ENCODE data around the gene ZMYM4. TPM values are rescaled to one million over a fixed set of nuclear protein-coding genes. Genes with fewer than 3 reads are reported as not detected.
A peak's percentile ranks its signal among the peaks of the same experiment; 100 is the strongest.

Gene ZMYM4
- polyA plus RNA-seq, 3 donors, result 64.2 to 85.5 (median 72.3) TPM

DNA sequence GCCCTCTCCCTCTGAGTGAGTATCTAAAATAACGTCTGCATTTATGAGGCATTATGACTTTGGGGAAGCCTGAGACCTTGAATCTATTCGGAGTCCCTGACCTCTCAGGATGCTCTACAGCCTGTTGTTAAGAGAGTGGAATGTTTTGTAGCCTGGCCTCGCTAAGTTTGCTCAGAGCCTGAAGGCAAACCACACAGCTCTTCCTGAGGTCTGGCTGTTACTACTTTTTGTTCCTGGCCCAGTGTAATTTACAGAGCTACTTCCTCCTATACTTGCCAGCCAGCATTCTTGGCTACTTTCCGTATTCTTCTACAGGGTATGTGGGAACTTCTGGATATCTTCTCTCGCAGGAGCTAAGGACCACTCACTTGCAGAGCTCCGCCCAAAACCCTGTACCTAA is 3.6 kb upstream of the ZMYM4 start:
- no peak for DNase-seq (ENCODE audit: extremely low read depth in 1 of 11, low read depth in 9 of 11, low spot score in 4 of 11)

DNA sequence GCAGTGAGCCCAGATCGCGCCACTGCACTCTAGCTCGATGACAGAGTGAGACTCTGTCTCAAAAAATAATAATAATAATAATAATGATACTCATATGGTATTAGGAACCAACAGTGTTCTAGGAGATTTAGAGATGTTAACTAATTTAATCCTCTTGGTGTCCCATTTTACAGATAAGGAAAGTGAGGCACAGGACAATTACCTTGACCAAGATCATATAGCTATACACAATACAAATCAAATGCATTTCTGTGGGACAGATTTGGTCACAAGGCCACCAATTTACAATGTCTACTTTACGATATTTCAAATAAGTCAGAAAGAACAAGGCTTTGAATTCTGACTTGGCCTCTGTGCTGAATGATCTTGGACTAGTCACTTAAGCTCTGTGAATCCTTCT is 2.2 kb upstream of the ZMYM4 start:
- DNase-seq (ENCODE audit: extremely low read depth in 1 of 11, low read depth in 9 of 11, low spot score in 4 of 11), result no peak

DNA sequence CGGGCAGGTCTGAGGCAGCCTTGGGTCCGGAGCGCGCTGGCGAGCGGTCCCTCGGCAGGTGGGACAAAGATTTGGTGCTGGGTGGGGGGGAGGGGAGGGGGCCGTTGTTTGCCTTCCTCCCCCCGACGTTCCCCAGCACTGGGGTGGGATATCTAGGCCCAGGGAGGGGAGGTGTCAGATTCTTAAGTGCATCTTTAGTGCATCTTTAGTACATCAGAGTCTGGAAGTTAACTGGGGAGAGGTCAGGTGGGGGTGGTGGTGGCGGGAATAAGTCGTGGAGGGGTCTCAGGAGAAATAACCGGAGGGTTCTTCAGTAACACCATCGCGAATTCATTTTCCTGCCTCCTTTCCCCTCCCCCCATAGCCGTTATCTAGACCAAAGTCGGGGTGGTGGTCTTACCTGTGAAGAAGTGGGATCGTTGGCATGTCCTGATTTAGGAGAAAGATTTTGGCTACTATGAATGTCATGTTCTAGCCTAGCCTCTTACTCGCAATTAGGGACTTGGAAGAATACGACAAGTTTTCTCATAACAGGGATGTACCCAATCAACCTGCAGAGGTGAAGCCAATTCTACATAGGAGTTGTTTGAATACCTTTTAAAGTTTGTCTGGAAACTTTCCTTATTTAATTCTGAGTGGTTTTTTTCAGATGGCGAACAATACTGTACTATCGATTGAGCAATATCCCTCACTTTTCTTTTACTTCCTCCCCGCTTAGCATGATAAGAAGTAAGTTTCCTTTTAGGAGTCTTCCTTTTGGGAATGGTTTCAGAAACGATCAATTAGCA is 886 bp downstream of the ZMYM4 start:
- DNase-seq (ENCODE audit: extremely low read depth in 1 of 11, low read depth in 9 of 11, low spot score in 4 of 11), result peak in 1 of 11 donors; percentile 1

DNA sequence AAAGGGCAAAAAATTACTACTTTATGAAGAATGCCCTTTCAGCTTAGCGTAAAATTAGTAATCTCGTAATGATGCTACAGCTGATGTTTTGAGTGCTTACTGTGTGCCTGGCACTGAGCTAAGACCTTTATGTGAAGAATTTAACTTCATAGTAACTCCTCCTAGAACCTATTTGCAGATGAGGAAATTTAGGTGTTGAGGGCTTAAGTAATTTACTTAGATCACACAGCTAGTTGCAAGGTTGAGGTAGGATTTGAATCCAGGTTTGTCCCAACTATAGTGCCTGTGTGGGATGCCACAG is 1.4 kb downstream of the ZMYM4 start:
- DNase-seq (ENCODE audit: extremely low read depth in 1 of 11, low read depth in 9 of 11, low spot score in 4 of 11), result no peak

DNA sequence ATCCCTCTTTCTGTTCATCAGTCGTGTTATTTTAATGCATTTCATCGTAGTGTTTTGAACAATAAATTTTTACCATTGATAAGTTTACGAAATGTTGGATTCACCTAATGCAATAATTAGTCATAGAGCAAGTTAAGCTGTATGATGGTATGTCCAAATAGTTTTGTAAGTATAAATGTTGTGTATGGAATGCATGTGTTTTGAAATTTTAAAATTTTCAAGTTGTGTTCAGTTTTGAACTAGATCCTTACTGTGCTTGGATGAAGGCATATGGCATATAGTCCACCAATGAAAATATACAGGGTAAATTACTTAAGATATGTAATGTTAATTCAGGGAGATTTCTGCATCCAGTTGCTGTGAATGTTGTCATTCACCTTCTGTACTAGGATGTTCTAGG is 2.3 kb downstream of the ZMYM4 start:
- no peak for DNase-seq (ENCODE audit: extremely low read depth in 1 of 11, low read depth in 9 of 11, low spot score in 4 of 11)

DNA sequence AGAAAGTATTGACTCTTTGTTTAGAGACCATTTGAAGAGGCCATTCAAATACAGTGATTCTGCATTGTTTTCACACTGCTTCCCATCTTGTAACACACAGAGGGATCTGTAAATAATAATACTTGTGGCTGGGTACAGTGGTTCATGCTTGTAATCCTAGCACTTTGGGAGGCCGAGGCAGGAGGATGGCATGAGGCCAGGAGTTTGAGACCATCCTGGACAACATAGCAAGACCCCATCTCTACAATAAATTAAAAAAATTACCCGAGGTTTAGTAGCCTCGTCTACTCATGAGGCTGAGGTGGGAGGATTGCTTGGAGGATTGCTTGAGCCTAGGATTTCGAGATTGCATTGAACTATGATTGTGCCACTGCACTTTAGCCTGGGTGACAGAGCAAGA is 5.7 kb downstream of the ZMYM4 start:
- DNase-seq (ENCODE audit: extremely low read depth in 1 of 11, low read depth in 9 of 11, low spot score in 4 of 11), result no peak

DNA sequence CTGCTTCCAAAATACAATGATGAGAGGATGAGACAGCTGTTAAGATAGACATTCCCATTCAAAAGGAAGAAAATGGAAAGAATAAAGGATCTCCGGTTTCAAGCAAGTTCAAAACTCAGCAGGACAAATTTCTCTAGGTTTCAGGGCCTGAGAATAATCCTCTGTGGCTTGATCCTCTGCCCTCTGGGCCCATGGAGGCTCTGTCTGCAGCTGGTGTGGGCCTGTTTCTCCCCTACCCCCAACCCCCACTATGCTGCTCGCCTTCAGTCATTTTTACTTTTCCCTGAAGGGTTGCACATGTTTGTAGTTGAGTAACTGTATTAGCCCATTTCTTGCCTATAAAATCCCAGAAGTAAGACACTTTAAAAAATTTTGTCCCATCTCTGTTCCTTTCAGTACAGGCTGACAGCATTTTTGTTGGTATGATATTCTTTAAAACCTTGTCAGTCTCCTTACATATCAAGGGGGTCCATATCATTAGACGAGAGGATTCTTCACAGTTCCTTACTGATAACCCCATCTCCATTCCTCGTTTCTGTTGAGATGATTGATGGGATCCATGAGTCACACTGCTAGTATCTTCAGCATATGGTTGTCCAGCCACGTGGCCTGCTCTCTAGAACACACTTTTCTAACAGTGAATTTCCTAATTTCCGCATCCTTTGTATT is 10.5 kb downstream of the ZMYM4 start:
- DNase-seq (ENCODE audit: extremely low read depth in 1 of 11, low read depth in 9 of 11, low spot score in 4 of 11), result no peak

DNA sequence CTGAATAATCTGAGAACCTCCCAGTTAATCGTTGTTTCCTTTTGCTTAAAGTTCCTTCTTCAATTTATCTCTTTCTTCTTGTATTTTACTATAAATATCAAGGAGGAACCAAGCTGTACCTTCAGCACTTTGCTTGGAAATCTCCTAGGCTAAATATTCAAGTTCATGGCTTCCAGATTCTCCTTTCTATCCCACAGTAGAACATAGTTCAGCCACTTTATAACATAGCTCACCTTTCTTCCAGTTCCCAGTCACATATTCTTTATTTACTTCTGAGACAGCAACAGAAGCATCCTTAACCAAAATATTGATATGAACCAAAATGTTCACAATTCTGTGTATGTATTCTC is 11.0 kb downstream of the ZMYM4 start:
- DNase-seq (ENCODE audit: extremely low read depth in 1 of 11, low read depth in 9 of 11, low spot score in 4 of 11), result no peak

DNA sequence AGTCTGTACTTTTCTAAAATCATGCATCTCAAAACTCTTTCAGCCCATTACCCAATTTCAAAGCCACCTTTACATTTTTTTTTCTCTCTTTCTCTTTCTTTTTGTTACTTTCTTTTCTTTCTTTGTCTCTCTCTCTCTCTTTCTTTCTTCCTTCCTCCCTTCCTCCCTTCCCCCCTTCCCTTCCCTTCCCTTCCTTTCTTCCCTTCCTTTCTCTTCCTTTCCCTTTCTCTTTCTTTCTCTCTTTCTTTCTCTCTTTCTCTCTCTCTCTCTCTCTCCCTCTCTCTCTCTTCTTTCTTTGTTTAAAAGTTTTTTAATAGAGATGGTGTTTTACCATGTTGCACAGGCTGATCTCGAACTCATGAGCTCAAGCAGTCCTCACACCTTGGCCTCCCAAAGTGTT is 11.5 kb downstream of the ZMYM4 start:
- no peak for DNase-seq (ENCODE audit: extremely low read depth in 1 of 11, low read depth in 9 of 11, low spot score in 4 of 11)

DNA sequence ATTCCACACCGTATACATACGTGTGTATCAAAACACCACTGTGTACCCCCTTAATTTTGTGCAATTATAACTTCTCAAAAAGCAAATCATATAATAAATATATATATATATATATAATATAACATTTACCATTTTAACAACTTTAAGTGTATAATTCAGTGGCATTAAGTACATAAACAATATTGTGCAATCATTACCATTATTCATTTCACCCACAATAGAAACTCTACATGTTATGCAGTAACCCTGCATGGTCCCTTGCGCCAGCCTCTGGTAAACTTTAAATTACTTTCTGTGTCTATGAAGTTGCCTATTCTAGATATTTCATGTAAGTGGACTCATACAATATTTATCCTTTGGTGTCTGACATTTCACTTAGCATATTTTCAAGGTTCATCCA is 13.1 kb downstream of the ZMYM4 start:
- DNase-seq (ENCODE audit: extremely low read depth in 1 of 11, low read depth in 9 of 11, low spot score in 4 of 11), result no peak

DNA sequence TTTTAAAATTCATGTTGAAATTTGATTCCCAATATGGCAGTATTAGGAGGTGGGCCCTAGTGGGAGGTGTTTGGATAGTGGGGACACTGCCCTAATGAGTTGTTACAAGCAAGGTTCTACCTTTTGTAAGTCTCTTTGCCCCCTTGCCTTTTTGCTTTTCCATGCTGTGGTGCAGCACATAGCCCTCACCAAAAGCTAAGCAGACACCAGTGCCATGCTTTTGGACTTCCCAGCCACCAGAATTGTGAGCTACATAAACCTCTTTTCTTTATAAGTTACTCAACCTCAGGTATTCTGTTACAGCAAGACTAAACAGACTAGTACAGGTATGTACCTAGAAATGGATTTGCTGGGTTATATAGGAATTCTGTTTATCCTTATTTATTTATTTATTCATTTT is 13.7 kb downstream of the ZMYM4 start:
- no peak for DNase-seq (ENCODE audit: extremely low read depth in 1 of 11, low read depth in 9 of 11, low spot score in 4 of 11)

DNA sequence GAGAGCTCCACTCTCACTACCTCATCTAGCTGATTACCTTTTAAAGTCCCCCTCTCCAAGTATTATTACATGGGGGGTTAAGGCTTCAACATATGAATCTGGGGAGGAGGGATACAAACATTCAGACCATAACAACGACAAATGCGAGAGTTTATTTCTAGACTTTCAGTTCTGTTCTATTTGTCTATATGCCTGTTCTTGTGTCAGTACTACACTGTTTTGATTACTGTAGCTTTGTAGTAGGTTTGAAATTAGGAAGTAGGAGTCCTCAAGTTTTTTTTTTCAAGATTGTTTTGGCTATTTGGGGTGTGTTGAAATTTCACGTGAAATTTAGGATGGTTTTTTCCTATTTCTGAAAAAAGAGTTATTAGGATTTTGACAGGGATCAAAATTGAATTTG is 16.3 kb downstream of the ZMYM4 start:
- no peak for DNase-seq (ENCODE audit: extremely low read depth in 1 of 11, low read depth in 9 of 11, low spot score in 4 of 11)

DNA sequence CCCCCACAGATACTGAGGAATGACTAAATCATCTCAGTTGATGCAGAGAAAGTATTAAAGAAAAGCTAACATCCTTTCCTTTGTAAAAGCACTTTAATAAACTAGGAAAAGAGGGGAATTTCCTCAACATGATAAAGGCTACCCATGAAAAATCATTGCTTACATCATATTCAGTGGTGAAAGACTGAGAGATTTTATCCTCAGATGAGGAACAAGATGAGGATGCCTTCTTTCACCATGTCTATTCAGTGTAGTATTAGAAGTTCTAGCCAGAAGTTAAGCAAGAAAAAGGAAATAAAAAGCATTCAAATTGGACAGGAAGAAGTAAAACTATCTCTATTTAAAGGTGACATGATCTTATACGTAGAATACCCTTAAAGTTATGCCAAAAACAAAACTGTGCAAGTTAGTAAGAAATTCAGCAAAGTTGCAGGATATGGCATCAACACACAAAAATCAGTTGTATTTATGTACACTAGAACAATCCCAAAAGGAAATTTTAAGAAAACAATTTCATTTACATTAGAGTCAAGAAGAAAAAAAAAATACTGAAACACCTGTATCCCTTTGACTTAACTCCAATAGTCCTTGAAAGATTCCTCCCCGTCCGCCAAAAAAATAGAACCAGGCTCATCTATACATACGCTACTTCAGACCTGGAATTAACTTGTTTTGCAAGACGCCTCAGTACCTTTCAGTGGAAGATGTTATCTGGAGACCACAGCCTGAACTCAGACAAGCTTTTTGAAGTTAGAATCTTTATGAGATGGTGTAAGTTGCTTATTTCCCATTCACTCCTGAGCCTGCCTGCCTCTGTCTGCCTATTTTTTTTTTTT is 17.5 kb downstream of the ZMYM4 start:
- DNase-seq (ENCODE audit: extremely low read depth in 1 of 11, low read depth in 9 of 11, low spot score in 4 of 11), result no peak

DNA sequence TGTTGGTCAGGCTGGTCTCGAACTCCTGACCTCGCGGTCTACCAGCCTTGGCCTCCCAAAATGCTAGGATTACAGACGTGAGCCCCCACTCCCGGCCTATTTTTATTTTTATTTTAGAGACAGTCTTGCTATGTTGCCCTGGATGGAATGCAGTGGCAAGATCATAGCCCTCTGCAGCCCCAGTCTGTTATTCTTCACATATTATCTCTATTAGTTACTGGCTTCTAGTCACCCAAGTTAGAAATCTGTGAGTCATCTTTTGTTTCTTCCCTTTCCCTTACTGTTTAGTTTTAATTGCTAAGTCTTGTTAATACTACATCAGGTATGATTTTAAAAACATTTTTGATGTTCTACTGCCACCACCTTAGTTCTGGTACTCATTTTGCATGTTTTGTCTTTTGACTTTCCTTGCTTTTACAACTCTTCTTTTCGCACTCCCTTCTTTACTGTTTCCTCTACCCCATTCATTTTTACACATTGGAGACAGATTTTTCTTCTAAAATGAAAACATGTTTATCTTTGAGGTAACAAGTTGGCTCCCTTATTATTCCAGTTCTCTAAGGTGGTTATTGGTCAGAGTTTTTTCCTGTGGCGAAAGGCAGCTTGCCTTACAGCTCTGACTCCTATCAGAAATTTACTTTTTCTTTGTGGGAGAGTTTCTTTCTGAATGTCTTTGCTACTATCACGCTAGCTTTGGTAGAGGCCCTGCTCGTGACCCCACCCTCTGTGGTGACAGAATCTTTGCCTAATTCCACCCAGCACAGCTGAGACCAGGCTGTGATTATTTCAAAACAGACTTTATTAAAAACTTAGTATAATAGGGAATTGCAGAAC is 19.5 kb downstream of the ZMYM4 start:
- no peak for DNase-seq (ENCODE audit: extremely low read depth in 1 of 11, low read depth in 9 of 11, low spot score in 4 of 11)

DNA sequence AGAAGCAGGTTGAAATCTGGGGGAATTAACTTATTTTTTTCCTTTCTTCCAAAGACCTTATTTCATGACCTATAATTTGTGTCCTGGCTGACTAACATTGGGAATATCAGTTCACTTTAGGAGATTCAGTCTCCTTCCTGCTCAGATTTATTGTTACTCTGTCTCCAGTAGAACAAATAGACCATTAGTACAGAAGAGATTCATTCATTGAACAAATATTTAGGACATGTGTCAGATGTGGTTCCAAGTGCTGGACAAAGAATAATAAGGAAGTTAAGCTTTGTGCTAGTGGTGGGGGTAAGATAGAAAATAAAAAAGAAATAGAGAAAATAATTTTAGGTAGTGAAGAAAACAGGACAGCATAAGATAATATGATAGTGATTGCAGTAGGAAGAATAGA is 20.3 kb downstream of the ZMYM4 start:
- no peak for DNase-seq (ENCODE audit: extremely low read depth in 1 of 11, low read depth in 9 of 11, low spot score in 4 of 11)

DNA sequence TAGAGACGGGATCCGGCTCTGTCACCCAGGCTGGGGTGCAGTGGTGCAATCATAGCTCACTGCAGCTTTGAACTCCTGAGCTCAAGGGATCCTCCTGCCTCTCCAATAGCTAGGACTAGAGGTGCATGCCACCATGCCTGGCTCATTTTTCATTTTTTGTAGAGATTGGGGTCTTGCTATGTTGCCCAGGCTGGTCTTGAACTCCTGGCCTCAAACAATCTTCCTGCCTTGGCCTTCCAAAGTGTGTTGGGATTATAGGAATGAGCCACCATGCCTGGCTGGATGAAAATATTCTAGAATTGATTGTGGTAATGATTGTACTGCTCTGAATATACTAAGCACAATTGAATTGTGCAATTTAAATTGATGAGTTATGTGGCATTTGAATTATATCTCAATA is 21.9 kb downstream of the ZMYM4 start:
- no peak for DNase-seq (ENCODE audit: extremely low read depth in 1 of 11, low read depth in 9 of 11, low spot score in 4 of 11)

DNA sequence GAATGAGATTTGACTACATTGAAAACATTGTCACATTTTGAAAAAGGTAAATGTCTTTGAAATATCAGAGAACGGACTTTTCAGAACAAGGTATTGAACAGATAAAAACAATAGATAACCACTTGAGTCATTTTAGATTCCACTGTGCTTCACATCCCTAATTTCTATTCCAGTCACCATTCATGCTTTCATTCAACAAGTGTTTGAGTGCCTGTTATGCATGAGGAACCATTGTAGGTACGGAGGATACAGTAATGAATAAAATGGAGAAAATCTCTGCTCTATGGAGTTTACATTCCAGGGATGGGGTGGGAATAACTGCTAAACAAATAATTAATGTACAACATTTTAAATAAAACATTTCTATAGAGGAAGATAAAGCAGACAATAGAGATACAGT is 26.3 kb downstream of the ZMYM4 start:
- no peak for DNase-seq (ENCODE audit: extremely low read depth in 1 of 11, low read depth in 9 of 11, low spot score in 4 of 11)

DNA sequence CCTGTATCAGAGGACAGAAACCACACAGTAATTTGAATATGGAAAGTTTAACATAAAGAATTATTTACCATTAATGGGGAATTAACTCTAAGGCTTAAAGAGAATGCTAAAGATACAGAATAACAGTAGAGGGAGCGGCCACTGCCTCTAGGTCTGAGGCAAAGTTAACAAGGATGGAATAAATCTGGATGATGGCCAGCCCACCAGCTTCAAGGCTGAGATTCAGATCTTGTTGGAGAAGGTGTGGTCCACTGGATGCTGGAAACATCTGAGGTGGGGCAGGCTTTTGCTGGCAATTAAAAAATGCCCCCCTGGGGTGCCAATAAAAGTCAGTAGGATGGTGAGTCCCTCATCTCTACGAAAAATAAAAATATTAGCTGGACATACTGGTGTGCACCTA is 29.4 kb downstream of the ZMYM4 start:
- DNase-seq (ENCODE audit: extremely low read depth in 1 of 11, low read depth in 9 of 11, low spot score in 4 of 11), result no peak

DNA sequence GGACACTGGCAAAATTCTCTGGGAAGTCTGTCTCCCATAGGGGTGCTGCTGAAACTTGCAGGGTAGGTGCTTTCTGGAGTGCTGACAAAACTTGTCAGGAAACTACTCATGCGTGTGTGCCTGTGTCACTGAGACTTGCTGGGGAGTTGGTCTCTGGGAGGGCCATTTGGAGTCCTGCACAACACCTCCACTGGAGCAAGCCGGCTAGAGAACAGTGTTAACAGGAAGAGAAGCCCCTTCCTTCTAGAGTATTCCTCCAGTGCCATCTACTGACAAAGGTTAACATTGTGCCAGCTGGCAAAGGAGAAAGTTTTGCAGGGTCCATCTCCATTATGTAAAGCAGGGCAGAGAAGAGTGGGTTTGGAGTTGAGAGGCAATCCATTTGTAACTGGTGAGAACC is 30.0 kb downstream of the ZMYM4 start:
- peak in 9 of 11 donors; percentile 15 to 46 (median 34) for DNase-seq (ENCODE audit: extremely low read depth in 1 of 11, low read depth in 9 of 11, low spot score in 4 of 11)

DNA sequence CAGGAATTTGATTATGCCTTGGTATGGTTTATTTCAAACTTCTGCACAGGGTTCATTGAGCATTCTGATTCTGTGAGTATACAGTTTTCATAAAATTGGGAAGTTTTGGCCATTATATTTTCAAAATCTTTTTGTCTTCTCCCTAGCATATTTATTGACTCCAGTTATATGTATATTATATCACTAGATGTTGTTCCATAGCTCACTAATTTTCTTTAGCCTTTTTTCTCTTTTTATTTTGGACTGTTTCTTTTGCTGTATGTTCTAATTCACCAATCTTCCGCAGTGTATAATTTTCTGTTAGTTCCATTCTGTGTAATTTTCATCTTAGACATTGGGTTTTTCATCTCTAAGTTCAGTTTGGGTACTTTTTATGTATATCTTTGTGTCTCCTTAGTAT is 31.9 kb downstream of the ZMYM4 start:
- no peak for DNase-seq (ENCODE audit: extremely low read depth in 1 of 11, low read depth in 9 of 11, low spot score in 4 of 11)

Data from renal cortex interstitium (tissue), 11 donors.